Left lung (tissue), 10 donors: ENCODE measurements around the gene COP1. TPM values are rescaled to one million over a fixed set of nuclear protein-coding genes. Genes with fewer than 3 reads are reported as not detected.

Experiments
- ATAC-seq: fragments of 200-7000 bp; cut with Tn5 transposase; one replicate; pipeline ENCODE4 v1.9.1; 2020; ENCODE audit warnings: moderate library complexity
- DNase-seq, 4 donors: peaks; one replicate each; pipeline ENCODE4 v3.0.0-alpha.2; 2013 to 2020
- H3K27ac ChIP-seq, 2 donors: fragments of 200-600 bp; sonication (generic) in 1 of 2; one replicate each; pipeline versions ENCODE4 v1.5.0 to v1.8.0; 2020 to 2021
- H3K27me3 ChIP-seq, 2 donors: fragments of 200-600 bp; sonication (generic) in 1 of 2; one replicate each; pipeline versions ENCODE4 v1.5.0 to v1.8.0; 2020 to 2021
- H3K36me3 ChIP-seq, 2 donors: fragments of 200-600 bp; sonication (generic) in 1 of 2; one replicate each; pipeline versions ENCODE4 v1.5.0 to v1.8.0; 2020 to 2021
- H3K4me1 ChIP-seq, 2 donors: fragments of 200-600 bp; one replicate each; pipeline ENCODE4 v1.8.0; 2021
- H3K4me3 ChIP-seq, 2 donors: fragments of 200-600 bp; sonication (generic) in 1 of 2; one replicate each; pipeline versions ENCODE4 v1.5.0 to v1.8.0; 2020 to 2021; ENCODE audit warnings: mild to moderate bottlenecking in 1 of 2
- H3K9me3 ChIP-seq, 2 donors: fragments of 200-600 bp; sonication (generic) in 1 of 2; one replicate each; pipeline versions ENCODE4 v1.5.0 to v1.8.0; 2020 to 2021
- CTCF ChIP-seq, 2 donors: fragments of 200-600 bp; sonication (generic) in 1 of 2; IDR thresholded peaks; one replicate each; pipeline versions ENCODE4 v1.5.0 to v1.8.0; 2021; ENCODE audit warnings: antibody characterized with exemption in 2 of 2
- intact Hi-C, 2 donors: fragments of 100-400 bp; cut with DNase I; formaldehyde crosslinking; loops; one replicate each; pipeline versions ENCODE4 v1.11.2 to v1.14.2; 2022
- polyA plus RNA-seq, 6 donors: library from polyadenylated mRNA; unstranded; fragments of 120-200 nt; gene quantifications; one replicate each; pipeline ENCODE4 v1.2.1, GENCODE V29; 2013; ENCODE audit not compliant: insufficient read length in 6 of 6
- total RNA-seq, 2 donors: library from RNA; stranded (reverse); fragmentation: NEBNext Ultra II Directional; extraction: Animal tissue kit (Norgen Biotek cat#: 25700); gene quantifications; one replicate each; pipeline ENCODE4 v1.2.1, GENCODE V29; 2021
- donor health status: DM: no; HTN: yes; CAD: no.
- donor health status: DM: no; HTN: no; CAD: no.

COP1 gene
- total and polyA plus RNA-seq, 8 donors = 42.5 to 64.3 (median 57.7) TPM

GRCh38 chr1:176177764-176178163 is 29.3 kb downstream of the COP1 start:
- no peak for ATAC-seq
- no peak for DNase-seq
- H3K36me3 ChIP-seq = peaks cover 0 to 55% of the 10 kb centered on the region in 2 donors
- H3K27ac ChIP-seq = peak overlapping the region in 1 of 2 donors; percentile 13
- intact Hi-C loops = no loop called here
- H3K4me1 ChIP-seq = peaks cover 0 to 11% of the 10 kb centered on the region in 2 donors
- no peak for TF ChIP-seq CTCF (IDR thresholded peaks at IDR 0.05)
- no peaks in the 10 kb centered on the region for H3K27me3 ChIP-seq
- no peak overlapping the region for H3K4me3 ChIP-seq
- H3K9me3 ChIP-seq = no peaks in the 10 kb centered on the region

DNA sequence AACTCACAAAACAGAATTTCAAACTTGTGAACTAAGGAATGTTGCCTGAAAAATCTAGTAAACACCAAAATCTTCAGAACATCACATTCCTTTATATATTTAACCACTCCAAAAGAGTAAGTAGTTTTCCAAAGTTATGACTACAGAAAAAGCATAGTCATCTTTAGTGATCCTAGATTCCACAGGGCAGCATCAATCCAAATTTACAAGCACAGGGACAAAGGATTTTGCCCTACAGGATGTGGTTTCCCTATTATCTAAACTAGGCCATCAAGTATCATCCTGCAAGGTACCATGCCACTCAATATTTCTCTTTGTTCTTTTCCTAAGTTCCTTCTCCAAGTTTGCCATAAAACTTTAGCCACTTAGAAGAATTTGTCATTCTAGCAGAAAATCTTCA is 33.0 kb downstream of the COP1 start:
- intact Hi-C loops = no loop called here
- H3K4me1 ChIP-seq = peaks cover 0 to 11% of the 10 kb centered on the region in 2 donors
- H3K27ac ChIP-seq = no peak overlapping the region
- DNase-seq (no peak), ATAC-seq (no peak)
- no peaks in the 10 kb centered on the region for H3K27me3 ChIP-seq
- H3K9me3 ChIP-seq = no peaks in the 10 kb centered on the region
- H3K36me3 ChIP-seq = peaks cover 0 to 67% of the 10 kb centered on the region in 2 donors
- no peak overlapping the region for H3K4me3 ChIP-seq
- TF ChIP-seq CTCF (IDR thresholded peaks at IDR 0.05) = no peak

DNA sequence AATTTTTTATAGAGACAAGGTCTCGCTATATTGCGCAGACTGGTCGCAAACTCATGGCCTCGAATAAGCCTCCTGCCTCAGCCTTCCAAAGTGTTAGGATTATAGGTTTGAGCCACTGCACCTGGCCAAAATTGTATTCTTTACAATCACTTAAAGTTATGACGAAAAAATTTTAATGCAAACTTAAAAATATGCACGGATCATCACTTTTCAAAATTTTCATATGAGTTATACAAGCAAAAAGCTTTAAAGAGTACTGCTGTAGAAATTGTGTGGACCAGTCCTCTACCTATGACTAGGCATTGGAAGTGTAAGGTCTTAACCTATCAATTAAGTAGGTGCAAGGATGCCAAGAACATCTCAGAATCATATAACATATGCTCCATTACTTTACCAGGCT is 34.9 kb downstream of the COP1 start:
- H3K4me3 ChIP-seq = no peak overlapping the region
- no peaks in the 10 kb centered on the region for H3K9me3 ChIP-seq
- DNase-seq (no peak), ATAC-seq (no peak)
- H3K4me1 ChIP-seq = no peaks in the 10 kb centered on the region
- intact Hi-C loops = no loop called here
- H3K27me3 ChIP-seq = no peaks in the 10 kb centered on the region
- peaks cover 0 to 67% of the 10 kb centered on the region in 2 donors for H3K36me3 ChIP-seq
- H3K27ac ChIP-seq = no peak overlapping the region
- no peak for TF ChIP-seq CTCF (IDR thresholded peaks at IDR 0.05)

GRCh38 chr1:176167210-176167609 is 39.9 kb downstream of the COP1 start:
- Histone ChIP-seq H3K4me1 (no peaks in the 10 kb centered on the region), H3K4me3 (no peak overlapping the region), H3K27me3 (no peaks in the 10 kb centered on the region), H3K36me3 (peaks cover 0 to 42% of the 10 kb centered on the region in 2 donors), H3K9me3 (no peaks in the 10 kb centered on the region), H3K27ac (no peak overlapping the region)
- intact Hi-C loops = no loop called here
- TF ChIP-seq CTCF (IDR thresholded peaks at IDR 0.05) = no peak
- no peak for DNase-seq
- no peak for ATAC-seq

DNA sequence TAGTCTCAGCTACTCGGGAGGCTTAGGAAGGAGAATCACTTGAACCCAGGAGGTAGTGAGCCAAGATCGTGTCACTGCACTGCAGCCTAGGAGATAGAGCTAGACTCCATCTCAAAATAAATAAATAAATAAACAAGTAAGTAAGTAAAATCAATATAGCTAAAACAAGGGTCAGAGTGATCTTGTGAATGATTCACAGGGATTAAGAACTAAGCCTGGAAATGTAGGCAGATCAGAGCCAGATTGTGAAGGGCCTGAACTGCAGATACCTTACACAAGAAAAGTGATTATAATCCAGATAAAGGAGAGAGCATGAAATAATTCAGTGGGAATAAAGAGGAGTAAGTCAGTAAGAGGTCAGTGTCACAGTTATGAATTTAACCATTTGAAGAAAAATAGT is 41.5 kb downstream of the COP1 start:
- no peaks in the 10 kb centered on the region for H3K4me1 ChIP-seq
- ATAC-seq = no peak
- intact Hi-C loops = no loop called here
- DNase-seq = no peak
- no peak overlapping the region for H3K27ac ChIP-seq
- H3K4me3 ChIP-seq = no peak overlapping the region
- no peak for TF ChIP-seq CTCF (IDR thresholded peaks at IDR 0.05)
- H3K27me3 ChIP-seq = no peaks in the 10 kb centered on the region
- H3K36me3 ChIP-seq = peaks cover 0 to 44% of the 10 kb centered on the region in 2 donors
- H3K9me3 ChIP-seq = no peaks in the 10 kb centered on the region
